Lower leg skin (tissue), 3 donors: ENCODE data around the gene RNASE8.

Experiments used
- POLR2A ChIP-seq, 2 donors: fragments of 450-650 bp; IDR thresholded peaks; one replicate each; pipeline ENCODE4 v1.6.1; 2016 to 2017; ENCODE audit warnings: antibody characterized with exemption in 2 of 2, mild to moderate bottlenecking in 1 of 2, moderate library complexity in 1 of 2
- TF ChIP-seq, protein P1 (sequence below), 3 donors: fragments of 450-650 bp; IDR thresholded peaks; one replicate each; pipeline ENCODE4 v1.5.1; 2016; ENCODE audit warnings: antibody characterized with exemption in 3 of 3, mild to moderate bottlenecking in 3 of 3, moderate library complexity in 2 of 3

GRCh38 chr14:21018286-21018685 lies 39.3 kb upstream of the RNASE8 start:
- TF ChIP-seq, protein P1, sequence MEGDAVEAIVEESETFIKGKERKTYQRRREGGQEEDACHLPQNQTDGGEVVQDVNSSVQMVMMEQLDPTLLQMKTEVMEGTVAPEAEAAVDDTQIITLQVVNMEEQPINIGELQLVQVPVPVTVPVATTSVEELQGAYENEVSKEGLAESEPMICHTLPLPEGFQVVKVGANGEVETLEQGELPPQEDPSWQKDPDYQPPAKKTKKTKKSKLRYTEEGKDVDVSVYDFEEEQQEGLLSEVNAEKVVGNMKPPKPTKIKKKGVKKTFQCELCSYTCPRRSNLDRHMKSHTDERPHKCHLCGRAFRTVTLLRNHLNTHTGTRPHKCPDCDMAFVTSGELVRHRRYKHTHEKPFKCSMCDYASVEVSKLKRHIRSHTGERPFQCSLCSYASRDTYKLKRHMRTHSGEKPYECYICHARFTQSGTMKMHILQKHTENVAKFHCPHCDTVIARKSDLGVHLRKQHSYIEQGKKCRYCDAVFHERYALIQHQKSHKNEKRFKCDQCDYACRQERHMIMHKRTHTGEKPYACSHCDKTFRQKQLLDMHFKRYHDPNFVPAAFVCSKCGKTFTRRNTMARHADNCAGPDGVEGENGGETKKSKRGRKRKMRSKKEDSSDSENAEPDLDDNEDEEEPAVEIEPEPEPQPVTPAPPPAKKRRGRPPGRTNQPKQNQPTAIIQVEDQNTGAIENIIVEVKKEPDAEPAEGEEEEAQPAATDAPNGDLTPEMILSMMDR (IDR thresholded peaks at IDR 0.05), result no peak
- no peak for TF ChIP-seq POLR2A (IDR thresholded peaks at IDR 0.05)
